Activated CD8-positive, alpha-beta T cell treated with anti-CD3 and anti-CD28 coated beads for 36 hours (primary cell): ENCODE data around the gene MMP11. TPM values are rescaled to one million over a fixed set of nuclear protein-coding genes. Genes with fewer than 3 reads are reported as not detected.
A peak's percentile ranks its signal among the peaks of the same experiment; 100 is the strongest.

Experiments used
- ATAC-seq: fragments of 200-7000 bp; cut with Tn5 transposase; one replicate; pipeline ENCODE4 v1.10.0; 2021; ENCODE audit warnings: mild to moderate bottlenecking, moderate library complexity
- CTCF ChIA-PET: fragments of 350-600 bp; sonication (Branson Sonifier 250); formaldehyde crosslinking; loops from one replicate; lab custom pipeline; 2021; ENCODE audit warnings: antibody characterized with exemption; lab: Charles Lee
- POLR2A ChIA-PET: fragments of 350-600 bp; sonication (Branson Sonifier 250); formaldehyde crosslinking; loops from one replicate; lab custom pipeline; 2021; ENCODE audit warnings: antibody characterized with exemption; lab: Charles Lee
- DNase-seq: peaks from one replicate; pipeline ENCODE4 v3.0.0-alpha.2; 2020
- H3K27ac Mint-ChIP-seq: one replicate; pipeline ENCODE4 v1.8.0; 2021; ENCODE audit warnings: mild to moderate bottlenecking, mixed read lengths
- H3K27me3 Mint-ChIP-seq: one replicate; pipeline ENCODE4 v1.8.0; 2021; ENCODE audit warnings: mixed read lengths
- H3K36me3 Mint-ChIP-seq: one replicate; pipeline ENCODE4 v1.8.0; 2021; ENCODE audit warnings: low read depth, mixed read lengths
- H3K4me1 Mint-ChIP-seq: one replicate; pipeline ENCODE4 v1.8.0; 2021; ENCODE audit warnings: low read depth, mixed read lengths
- H3K4me3 Mint-ChIP-seq: one replicate; pipeline ENCODE4 v1.8.0; 2021; ENCODE audit warnings: mild to moderate bottlenecking, moderate library complexity, mixed read lengths
- H3K9me3 Mint-ChIP-seq: one replicate; pipeline ENCODE4 v1.8.0; 2021; ENCODE audit warnings: mixed read lengths
- CTCF ChIP-seq: fragments of 200-600 bp; IDR thresholded peaks from one replicate; pipeline ENCODE4 v1.8.0; 2022; ENCODE audit warnings: antibody characterized with exemption, mild to moderate bottlenecking
- intact Hi-C: fragments of 100-400 bp; cut with micrococcal nuclease; formaldehyde crosslinking; loops from one replicate; pipeline ENCODE4 v1.10.0; 2022
- total RNA-seq, 2 experiments: library from RNA; stranded (reverse); gene quantifications; one replicate each; pipeline ENCODE4 v1.2.3, GENCODE V29; 2021

MMP11 gene
- total RNA-seq, 2 experiments from 2014 or later, result 0.85 to 1.4 TPM

GRCh38 chr22:23786261-23786710 lies 13.6 kb downstream of the MMP11 start:
- Mint-ChIP-seq H3K4me3 (peak overlapping the region; percentile 84), H3K27ac (peak overlapping the region; percentile 96), H3K36me3 (peaks cover 5% of the 10 kb centered on the region), H3K9me3 (no peaks in the 10 kb centered on the region), H3K4me1 (peaks cover 31% of the 10 kb centered on the region), H3K27me3 (no peaks in the 10 kb centered on the region)
- CTCF ChIA-PET, result interaction anchor here (1.0 to 1.6 kb wide), 9 partner anchors 14 to 108 kb away, joined by 3 to 5 read pairs (median 3); partner anchors contain the start of genes CHCHD10, MIF, MMP11 and SLC2A11
- intact Hi-C loops, result no loop called here
- no peak for TF ChIP-seq CTCF
- ATAC-seq, result peak; percentile 25
- POLR2A ChIA-PET, result interaction anchor here (0.7 to 3.3 kb wide), 5 partner anchors 8 to 25 kb away, joined by 3 to 14 read pairs (median 3); partner anchors contain the start of gene MMP11
- DNase-seq, result peak; percentile 48

GRCh38 chr22:23786752-23787599 lies 14.3 kb downstream of the MMP11 start, which contains the start of gene SMARCB1:
SMARCB1 (plus strand) TSS chr22:23786966; CDS start chr22:23787170, 204 bp downstream.
- Mint-ChIP-seq H3K9me3 (no peaks in the 10 kb centered on the region), H3K27me3 (no peaks in the 10 kb centered on the region), H3K4me1 (peaks cover 36% of the 10 kb centered on the region), H3K27ac (peak within 1 kb of the TSS; percentile 96), H3K4me3 (peak within 1 kb of the TSS; percentile 84), H3K36me3 (peaks cover 5% of the 10 kb centered on the region)
- intact Hi-C loops, result no loop called here
- DNase-seq (peak; percentile 93), ATAC-seq (peak; percentile 83)
- POLR2A ChIA-PET, result interaction anchor here (0.7 to 3.3 kb wide), 6 partner anchors 9 to 65 kb away, joined by 3 to 14 read pairs (median 3); partner anchors contain the start of gene MMP11
- CTCF ChIA-PET, result interaction anchor here (1.0 to 1.6 kb wide), 4 partner anchors 14 to 107 kb away, joined by 3 read pairs; partner anchors contain the start of genes MIF and MMP11
- no peak for TF ChIP-seq CTCF

- peak; percentile 28 for ATAC-seq
Measured at GRCh38 chr22:23787600-23787896, 14.9 kb downstream of the MMP11 start.

GRCh38 chr22:23787910-23788309 lies 15.3 kb downstream of the MMP11 start:
- Mint-ChIP-seq H3K27ac (peak overlapping the region; percentile 84), H3K27me3 (no peaks in the 10 kb centered on the region), H3K4me3 (peak overlapping the region; percentile 84), H3K4me1 (peaks cover 44% of the 10 kb centered on the region), H3K9me3 (no peaks in the 10 kb centered on the region), H3K36me3 (peaks cover 12% of the 10 kb centered on the region)
- no peak for TF ChIP-seq CTCF
- ChIA-PET POLR2A (interaction anchor here (1.0 to 3.3 kb wide), 5 partner anchors 13 to 71 kb away, joined by 3 to 14 read pairs (median 5); partner anchors contain the start of gene CHCHD10), CTCF (no interaction called here)
- intact Hi-C loops, result no loop called here
- no peak for ATAC-seq
- DNase-seq, result no peak

More at GRCh38 chr22:23787600-23787896, 14.9 kb downstream of the MMP11 start:
- TF ChIP-seq CTCF, result no peak
- Mint-ChIP-seq H3K27me3 (no peaks in the 10 kb centered on the region), H3K4me3 (peak overlapping the region; percentile 84), H3K27ac (peak overlapping the region; percentile 84), H3K4me1 (peaks cover 42% of the 10 kb centered on the region), H3K9me3 (no peaks in the 10 kb centered on the region), H3K36me3 (peaks cover 11% of the 10 kb centered on the region)
- ChIA-PET CTCF (interaction anchor here (1.0 kb wide), 1 partner anchor 63 kb away, joined by 3 read pairs; no protein-coding TSS in a partner anchor), POLR2A (interaction anchor here (1.0 to 3.3 kb wide), 4 partner anchors 13 to 64 kb away, joined by 3 to 14 read pairs (median 4); no protein-coding TSS in a partner anchor)
- intact Hi-C loops, result no loop called here
- DNase-seq, result no peak
